Measurements from ENCODE around the gene SASH1.

GRCh38 chr6:148364056-148364824, 21.6 kb downstream of the SASH1 start:
- no peak for TF ChIP-seq CTCF (IDR thresholded peaks at IDR 0.05; ENCODE audit: insufficient read depth, low read length, poor library complexity, severe bottlenecking)
- TF ChIP-seq EZH2phosphoT487 (conservative IDR thresholded peaks at IDR 0.05; ENCODE audit: low read length) = no peak

Measured in SU-DHL-6 (cell line).